Endothelial cell of umbilical vein (primary cell): ENCODE data around the gene PTPN23.

Source experiments
- FOS ChIP-seq: IDR thresholded peaks from 2 replicates; pipeline ENCODE4 v1.6.1; 2011; ENCODE audit warnings: mild to moderate bottlenecking, low read length, moderate library complexity, borderline replicate concordance; ENCODE audit not compliant: insufficient read depth
- GATA2 ChIP-seq: IDR thresholded peaks from 2 replicates; pipeline ENCODE4 v1.7.0; 2011; ENCODE audit warnings: low read depth, mild to moderate bottlenecking, moderate library complexity, mixed read lengths, low read length; ENCODE audit not compliant: insufficient read length, insufficient read depth
- POLR2A ChIP-seq: IDR thresholded peaks from 2 replicates; pipeline ENCODE4 v1.6.1; 2012; ENCODE audit warnings: low read depth, mild to moderate bottlenecking, control low read depth, low read length
- POLR2AphosphoS5 ChIP-seq: IDR thresholded peaks from 2 replicates; pipeline ENCODE4 v1.6.1; 2012; ENCODE audit warnings: low read depth, mild to moderate bottlenecking, control low read depth, low read length, moderate library complexity; ENCODE audit not compliant: insufficient read depth
- TF ChIP-seq, protein P1 (sequence below), 2 donors: IDR thresholded peaks; 1 replicate in 1 of 2; 2 replicates in 1 of 2; pipeline ENCODE4 v1.5.1; 2011; ENCODE audit warnings: low read length in 2 of 2, mild to moderate bottlenecking in 2 of 2, moderate library complexity in 2 of 2, control low read depth in 1 of 2, inconsistent platforms in 1 of 2, low read depth in 1 of 2; ENCODE audit not compliant: insufficient read depth in 1 of 2; ENCODE audit errors: extremely low read depth in 1 of 2

DNA sequence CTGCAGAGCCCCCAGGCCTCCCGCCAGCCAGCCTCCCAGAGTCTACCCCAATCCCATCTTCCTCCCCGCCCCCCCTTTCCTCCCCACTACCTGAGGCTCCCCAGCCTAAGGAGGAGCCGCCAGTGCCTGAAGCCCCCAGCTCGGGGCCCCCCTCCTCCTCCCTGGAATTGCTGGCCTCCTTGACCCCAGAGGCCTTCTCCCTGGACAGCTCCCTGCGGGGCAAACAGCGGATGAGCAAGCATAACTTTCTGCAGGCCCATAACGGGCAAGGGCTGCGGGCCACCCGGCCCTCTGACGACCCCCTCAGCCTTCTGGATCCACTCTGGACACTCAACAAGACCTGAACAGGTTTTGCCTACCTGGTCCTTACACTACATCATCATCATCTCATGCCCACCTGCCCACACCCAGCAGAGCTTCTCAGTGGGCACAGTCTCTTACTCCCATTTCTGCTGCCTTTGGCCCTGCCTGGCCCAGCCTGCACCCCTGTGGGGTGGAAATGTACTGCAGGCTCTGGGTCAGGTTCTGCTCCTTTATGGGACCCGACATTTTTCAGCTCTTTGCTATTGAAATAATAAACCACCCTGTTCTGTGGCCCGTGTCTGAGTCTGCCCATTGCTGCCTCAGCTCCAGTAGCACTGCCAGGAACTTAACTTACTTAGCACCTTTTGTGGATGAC, 32.2 kb downstream of the PTPN23 start:
- TF ChIP-seq, protein P1, sequence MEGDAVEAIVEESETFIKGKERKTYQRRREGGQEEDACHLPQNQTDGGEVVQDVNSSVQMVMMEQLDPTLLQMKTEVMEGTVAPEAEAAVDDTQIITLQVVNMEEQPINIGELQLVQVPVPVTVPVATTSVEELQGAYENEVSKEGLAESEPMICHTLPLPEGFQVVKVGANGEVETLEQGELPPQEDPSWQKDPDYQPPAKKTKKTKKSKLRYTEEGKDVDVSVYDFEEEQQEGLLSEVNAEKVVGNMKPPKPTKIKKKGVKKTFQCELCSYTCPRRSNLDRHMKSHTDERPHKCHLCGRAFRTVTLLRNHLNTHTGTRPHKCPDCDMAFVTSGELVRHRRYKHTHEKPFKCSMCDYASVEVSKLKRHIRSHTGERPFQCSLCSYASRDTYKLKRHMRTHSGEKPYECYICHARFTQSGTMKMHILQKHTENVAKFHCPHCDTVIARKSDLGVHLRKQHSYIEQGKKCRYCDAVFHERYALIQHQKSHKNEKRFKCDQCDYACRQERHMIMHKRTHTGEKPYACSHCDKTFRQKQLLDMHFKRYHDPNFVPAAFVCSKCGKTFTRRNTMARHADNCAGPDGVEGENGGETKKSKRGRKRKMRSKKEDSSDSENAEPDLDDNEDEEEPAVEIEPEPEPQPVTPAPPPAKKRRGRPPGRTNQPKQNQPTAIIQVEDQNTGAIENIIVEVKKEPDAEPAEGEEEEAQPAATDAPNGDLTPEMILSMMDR (IDR thresholded peaks at IDR 0.05; ENCODE audit: extremely low read depth in 1 of 2, insufficient read depth in 1 of 2, low read depth in 1 of 2, low read length in 2 of 2): peak in 1 of 2 donors; percentile 7
- TF ChIP-seq FOS: no peak
- TF ChIP-seq POLR2A: no peak
- TF ChIP-seq GATA2: no peak
- TF ChIP-seq POLR2AphosphoS5: no peak
